HG03558 (cell line): ENCODE measurements around the gene ABCA2.
"Not testable (repeated sequence)": the region's sequence is repeated elsewhere in the genome, so short reads cannot be mapped to it uniquely, and the experiment has no call there.

Experiments used
- ATAC-seq: cut with Tn5 transposase; IDR thresholded peaks from one replicate; pipeline ENCODE4 v1.9.1; 2021; ENCODE audit warnings: moderate number of reproducible peaks; ENCODE audit not compliant: unreplicated experiment; ENCODE audit errors: extremely low read depth

Gene ABCA2

GRCh38 chr9:137063311-137064026 lies 35.4 kb upstream of the ABCA2 start:
- ATAC-seq, result no peak

GRCh38 chr9:137062798-137063197 lies 34.8 kb upstream of the ABCA2 start:
- ATAC-seq, result not testable (repeated sequence)

- no peak for ATAC-seq
Observed at GRCh38 chr9:137062384-137062783, 34.3 kb upstream of the ABCA2 start.

GRCh38 chr9:137058521-137059234 lies 30.6 kb upstream of the ABCA2 start:
- ATAC-seq, result no peak

GRCh38 chr9:137057545-137057944 lies 29.5 kb upstream of the ABCA2 start:
- ATAC-seq, result no peak

GRCh38 chr9:137056739-137057415 lies 28.8 kb upstream of the ABCA2 start:
- ATAC-seq, result no peak

- ATAC-seq, result no peak
Observed at GRCh38 chr9:137055385-137056364, 27.6 kb upstream of the ABCA2 start.

- ATAC-seq, result no peak
Observed at GRCh38 chr9:137054932-137055384, 26.9 kb upstream of the ABCA2 start.

GRCh38 chr9:137053944-137054931 lies 26.2 kb upstream of the ABCA2 start, which contains the start of gene ENTPD2:
TSS of gene ENTPD2 (minus strand) at chr9:137054061. CDS start at chr9:137053997, 64 bp downstream.
- no peak for ATAC-seq

GRCh38 chr9:137052998-137053943 lies 25.2 kb upstream of the ABCA2 start:
- ATAC-seq, result no peak

GRCh38 chr9:137052293-137052692 lies 24.3 kb upstream of the ABCA2 start:
- ATAC-seq, result no peak

- no peak for ATAC-seq
Observed at GRCh38 chr9:137051145-137051724, 23.2 kb upstream of the ABCA2 start.

- no peak for ATAC-seq
Observed at GRCh38 chr9:137050570-137050969, 22.5 kb upstream of the ABCA2 start.

- ATAC-seq, result no peak
Observed at GRCh38 chr9:137049544-137050449, 21.8 kb upstream of the ABCA2 start.

- ATAC-seq, result no peak
Observed at GRCh38 chr9:137048655-137049543, 20.9 kb upstream of the ABCA2 start.
